HepG2 (cell line): ENCODE data around the gene CAMK1G. TPM values are rescaled to one million over a fixed set of nuclear protein-coding genes. Genes with fewer than 3 reads are reported as not detected.

ENCODE experiments used
- ATAC-seq: fragments of 200-7000 bp; cut with Tn5 transposase; 3 replicates; pipeline ENCODE4 v1.9.1; 2020; ENCODE audit warnings: mild to moderate bottlenecking, moderate library complexity
- BruUV-seq: library from RNA; stranded (reverse); fragments of 400-500 nt; replicated peaks from 2 replicates; lab custom pipeline; 2021; lab: Mats Ljungman, UMichigan
- CTCF ChIA-PET: fragments of 300-600 bp; formaldehyde crosslinking; extraction: SDS; loops from one replicate; lab custom pipeline; 2021; ENCODE audit warnings: low total read pairs, inconsistent platforms, low intra/inter-chr PET ratio; lab: Yijun Ruan, JAX
- POLR2A ChIA-PET: fragments of 350-600 bp; sonication (Branson Sonifier 250); formaldehyde crosslinking; loops from one replicate; lab custom pipeline; 2020; ENCODE audit warnings: antibody characterized with exemption, inconsistent platforms; lab: Yijun Ruan, JAX
- DNase-seq: peaks from one replicate; pipeline ENCODE4 v3.0.0-alpha.2; 2015; ENCODE audit warnings: low spot score
- FAIRE-seq: peaks from 3 replicates; lab custom pipeline; 2011; peaks lifted over from hg19 to GRCh38; lab: Jason Lieb, UNC
- H2AFZ ChIP-seq: one replicate; pipeline ENCODE4 v1.6.1; 2011; ENCODE audit warnings: low read length, inconsistent platforms
- H3K27ac ChIP-seq: fragments of 300-600 bp; 3 replicates; pipeline ENCODE4 v1.8.0; 2011; ENCODE audit warnings: mixed run types, mild to moderate bottlenecking, mixed read lengths, low read length, inconsistent platforms; ENCODE audit not compliant: insufficient read depth; ENCODE audit errors: extremely low read length
- H3K27me3 ChIP-seq, 2 experiments: fragments of 200-600 bp in 1 of 2; 2 replicates in 1 of 2; 3 replicates in 1 of 2; pipeline versions ENCODE4 v1.6.0 to v1.8.0; 2011; ENCODE audit warnings: low read length in 2 of 2, mild to moderate bottlenecking in 2 of 2, moderate library complexity in 2 of 2, inconsistent platforms in 1 of 2; ENCODE audit not compliant: insufficient read depth in 2 of 2, control insufficient read depth in 1 of 2
- H3K36me3 ChIP-seq, 2 experiments: fragments of 200-600 bp in 1 of 2; replicated peaks in 1 of 2; 2 replicates in 1 of 2; 3 replicates in 1 of 2; pipeline versions ENCODE4 v1.5.1 to v1.8.0; 2011; ENCODE audit warnings: low read length in 2 of 2, inconsistent platforms in 1 of 2; ENCODE audit not compliant: insufficient read depth in 2 of 2, control insufficient read depth in 1 of 2
- H3K4me1 ChIP-seq: 2 replicates; pipeline ENCODE4 v1.5.1; 2012; ENCODE audit warnings: low read length, inconsistent platforms; ENCODE audit not compliant: insufficient read depth
- H3K4me2 ChIP-seq: 2 replicates; pipeline ENCODE4 v1.6.0; 2011; ENCODE audit warnings: low read depth, low read length, inconsistent platforms
- H3K4me3 ChIP-seq, 3 experiments: fragments of 200-600 bp in 1 of 3; sonication (generic), shearing (Covaris generic) in 1 of 3; replicated peaks in 1 of 3; 2 replicates each; pipeline ENCODE4 v1.5.1; 2011 to 2016; ENCODE audit warnings: low read length in 3 of 3, inconsistent platforms in 2 of 3, low read depth in 2 of 3, mild to moderate bottlenecking in 2 of 3, control low read depth in 1 of 3, mixed read lengths in 1 of 3; ENCODE audit not compliant: insufficient read depth in 1 of 3
- H3K79me2 ChIP-seq: one replicate; pipeline ENCODE4 v1.6.1; 2011; ENCODE audit warnings: low read length, inconsistent platforms; ENCODE audit not compliant: insufficient read depth
- H3K9ac ChIP-seq: 2 replicates; pipeline ENCODE4 v1.6.0; 2011; ENCODE audit warnings: mild to moderate bottlenecking, low read depth, low read length, inconsistent platforms; ENCODE audit not compliant: insufficient read depth
- H3K9me3 ChIP-seq: 2 replicates; pipeline ENCODE4 v1.5.1; 2012; ENCODE audit warnings: mild to moderate bottlenecking, low read length
- H4K20me1 ChIP-seq: 2 replicates; pipeline ENCODE4 v1.6.0; 2011; ENCODE audit warnings: inconsistent platforms, mild to moderate bottlenecking, low read length, moderate library complexity; ENCODE audit not compliant: insufficient read depth
- HBP1 ChIP-seq: IDR thresholded peaks from 2 replicates; pipeline ENCODE4 v1.6.1; 2016; ENCODE audit warnings: low read depth, control low read depth
- HES4 ChIP-seq: sonication (generic); formaldehyde crosslinking; IDR thresholded peaks from 2 replicates; pipeline ENCODE4 v1.9.0; 2021; ENCODE audit warnings: mild to moderate bottlenecking, missing genetic modification reagents, borderline replicate concordance
- MEIS1 ChIP-seq: sonication (generic); formaldehyde crosslinking; IDR thresholded peaks from 2 replicates; pipeline ENCODE4 v1.9.0; 2021; ENCODE audit warnings: mild to moderate bottlenecking, missing genetic modification reagents, moderate library complexity, borderline replicate concordance
- MLXIP ChIP-seq: sonication (generic); formaldehyde crosslinking; IDR thresholded peaks from 2 replicates; pipeline ENCODE4 v1.9.0; 2021; ENCODE audit warnings: missing genetic modification reagents, borderline replicate concordance
- NAIF1 ChIP-seq: sonication (generic); formaldehyde crosslinking; IDR thresholded peaks from 2 replicates; pipeline ENCODE4 v1.5.0; 2020; ENCODE audit warnings: mild to moderate bottlenecking, missing genetic modification reagents, borderline replicate concordance
- NR2F6 ChIP-seq, 2 experiments: IDR thresholded peaks; 2 replicates each; pipeline ENCODE4 v1.6.1; 2016; ENCODE audit warnings: antibody characterized with exemption in 1 of 2, mild to moderate bottlenecking in 1 of 2
- RARG ChIP-seq: sonication (generic); formaldehyde crosslinking; IDR thresholded peaks from 2 replicates; pipeline ENCODE4 v1.4.0; 2020; ENCODE audit warnings: low read depth, mild to moderate bottlenecking, missing genetic modification reagents
- RELA ChIP-seq: sonication (generic); formaldehyde crosslinking; IDR thresholded peaks from 2 replicates; pipeline ENCODE4 v1.4.0; 2020; ENCODE audit warnings: missing genetic modification reagents
- RFX5 ChIP-seq: IDR thresholded peaks from 2 replicates; pipeline ENCODE4 v1.6.1; 2011; ENCODE audit warnings: low read depth, low read length, improper control_type of control experiment
- ZBTB39 ChIP-seq: sonication (generic); formaldehyde crosslinking; IDR thresholded peaks from 2 replicates; pipeline ENCODE4 v1.5.0; 2020; ENCODE audit warnings: missing genetic modification reagents
- ZFP37 ChIP-seq: sonication (generic); formaldehyde crosslinking; IDR thresholded peaks from 2 replicates; pipeline ENCODE4 v1.4.0; 2020; ENCODE audit warnings: missing genetic modification reagents, borderline replicate concordance
- ZKSCAN8 ChIP-seq: IDR thresholded peaks from 2 replicates; pipeline ENCODE4 v1.6.1; 2016; ENCODE audit warnings: borderline replicate concordance, missing genetic modification reagents, missing compliant biosample characterization
- ZNF460 ChIP-seq: sonication (generic); formaldehyde crosslinking; IDR thresholded peaks from 2 replicates; pipeline ENCODE4 v1.5.1; 2020; ENCODE audit warnings: missing genetic modification reagents, mild to moderate bottlenecking, borderline replicate concordance
- WGBS: methylation state at CpG from one replicate; pipeline ENCODE4 v1.1.6; 2017; ENCODE audit warnings: low lambda C conversion rate; 5-methylcytosine and 5-hydroxymethylcytosine counted together
- in situ Hi-C: cut with HindIII; loops from 2 replicates; pipeline ENCODE4 v1.10.0; 2017; ENCODE audit warnings: low pct_unique_long_range_greater_than_20kb; ENCODE audit not compliant: extremely low pct_ligation_motif_present
- intact Hi-C: fragments of 100-400 bp; cut with micrococcal nuclease; formaldehyde crosslinking; loops from one replicate; pipeline ENCODE4 v1.10.0; 2022; ENCODE audit not compliant: unreplicated experiment
- polyA plus RNA-seq, 8 experiments: library from polyadenylated mRNA; depleted of rRNA in 3 of 8; stranded (reverse) in 7 of 8; unstranded in 1 of 8; fragments of >200 nt; fragmentation: Illumina TruSeq in 4 of 8; extraction: Trizol in 4 of 8; gene quantifications; 2 replicates each; pipeline versions ENCODE4 v1.2.1 to v1.2.3, GENCODE V29; 2011 to 2016; ENCODE audit warnings: low read depth in 4 of 8, missing spikeins in 1 of 8, mixed read lengths in 1 of 8; ENCODE audit not compliant: insufficient read depth in 1 of 8
- total RNA-seq, 5 experiments: library from RNA; depleted of rRNA; stranded (reverse); fragments of >200 nt; fragmentation: Illumina TruSeq; extraction: Trizol; gene quantifications; 2 replicates each; pipeline ENCODE4 v1.2.3, GENCODE V29; 2016; ENCODE audit warnings: low read depth in 1 of 5

The CAMK1G gene
- total and polyA plus RNA-seq, 2 of the 13 experiments (the other 11 are each of a cell fraction or from before 2014, with no cell fraction given) = not detected

- BruUV-seq = no TSS peak
- no peak for TF ChIP-seq HES4 (CRISPR knock-in tag)
- no peak for TF ChIP-seq NAIF1 (CRISPR knock-in tag)
- no peak for TF ChIP-seq ZFP37 (CRISPR knock-in tag)
- TF ChIP-seq RARG = no peak
- no peak for TF ChIP-seq RELA (CRISPR knock-in tag)
- TF ChIP-seq RFX5 = no peak
- TF ChIP-seq MLXIP (CRISPR knock-in tag) = no peak
- no peak for TF ChIP-seq NR2F6 (IDR thresholded peaks at IDR 0.05)
- no peak for TF ChIP-seq NR2F6 (CRISPR knock-in tag; IDR thresholded peaks at IDR 0.05)
- TF ChIP-seq MEIS1 (CRISPR knock-in tag) = no peak
- no peak for TF ChIP-seq HBP1 (CRISPR knock-in tag)
- no peak for TF ChIP-seq ZNF460 (CRISPR knock-in tag)
- TF ChIP-seq ZBTB39 (CRISPR knock-in tag) = no peak
- no peak for TF ChIP-seq ZKSCAN8 (CRISPR knock-in tag)
- TF ChIP-seq, all 625 proteins: peak for 0
- no peak overlapping the region for H3K9ac ChIP-seq
- CTCF ChIA-PET = no interaction called here
- POLR2A ChIA-PET = no interaction called here
- no peaks in the 10 kb centered on the region for H3K4me1 ChIP-seq
- intact Hi-C loops = no loop called here
- DNase-seq (no peak), FAIRE-seq (no peak), ATAC-seq (no peak)
- H4K20me1 ChIP-seq = no peaks in the 10 kb centered on the region
- H3K27ac ChIP-seq = no peak overlapping the region
- no peak overlapping the region for H3K4me2 ChIP-seq
- no peak overlapping the region for H3K4me3 ChIP-seq
- H3K36me3 ChIP-seq = no peaks in the 10 kb centered on the region
- no peaks in the 10 kb centered on the region for H3K79me2 ChIP-seq
- H3K27me3 ChIP-seq = no peaks in the 10 kb centered on the region
- H3K9me3 ChIP-seq = no peaks in the 10 kb centered on the region
- WGBS = 65% methylated on average over 19 of the region's 20 CpGs
- in situ Hi-C loops = no loop called here
- H2AFZ ChIP-seq = no peak overlapping the region
Measured at GRCh38 chr1:209634005-209634737, 50.7 kb downstream of the CAMK1G start.
